H9 (cell line): Measurements from ENCODE around the gene ARID5A. TPM values are rescaled to one million over a fixed set of nuclear protein-coding genes. Genes with fewer than 3 reads are reported as not detected.

ENCODE experiments used
- DNase-seq: peaks from one replicate; pipeline ENCODE4 v3.0.0-alpha.2; 2017
- H2AFZ ChIP-seq: one replicate; pipeline ENCODE4 v1.6.1; 2013; ENCODE audit warnings: mild to moderate bottlenecking, low read length, control low read depth, moderate library complexity
- H2AK5ac ChIP-seq: 2 replicates; pipeline ENCODE4 v1.6.1; 2013; ENCODE audit warnings: low read length, control low read depth, mixed read lengths; ENCODE audit not compliant: insufficient read length
- H2BK120ac ChIP-seq: one replicate; pipeline ENCODE4 v1.6.1; 2013; ENCODE audit warnings: low read depth, mild to moderate bottlenecking, low read length, control low read depth, inconsistent platforms; ENCODE audit not compliant: poor library complexity, severe bottlenecking
- H2BK12ac ChIP-seq: 2 replicates; pipeline ENCODE4 v1.6.1; 2013; ENCODE audit warnings: low read length, control low read depth, mixed read lengths, low read depth; ENCODE audit not compliant: insufficient read length
- H2BK15ac ChIP-seq: 2 replicates; pipeline ENCODE4 v1.6.1; 2013; ENCODE audit warnings: low read depth, low read length, control low read depth
- H2BK20ac ChIP-seq: one replicate; pipeline ENCODE4 v1.6.1; 2013; ENCODE audit warnings: low read depth, mild to moderate bottlenecking, low read length, control low read depth, inconsistent platforms; ENCODE audit not compliant: poor library complexity, severe bottlenecking
- H2BK5ac ChIP-seq: 2 replicates; pipeline ENCODE4 v1.6.1; 2013; ENCODE audit warnings: low read length, control low read depth, mixed read lengths; ENCODE audit not compliant: insufficient read length
- H3K14ac ChIP-seq: 2 replicates; pipeline ENCODE4 v1.6.1; 2013; ENCODE audit warnings: low read length, control low read depth; ENCODE audit not compliant: insufficient read depth
- H3K18ac ChIP-seq: 2 replicates; pipeline ENCODE4 v1.6.1; 2013; ENCODE audit warnings: low read depth, mild to moderate bottlenecking, mixed read lengths, low read length, control low read depth; ENCODE audit not compliant: insufficient read length
- H3K23ac ChIP-seq: 2 replicates; pipeline ENCODE4 v1.6.1; 2013; ENCODE audit warnings: low read length, control low read depth, mixed read lengths, low read depth; ENCODE audit not compliant: insufficient read length
- H3K23me2 ChIP-seq: 2 replicates; pipeline ENCODE4 v1.6.1; 2013; ENCODE audit warnings: low read depth, mild to moderate bottlenecking, mixed read lengths, low read length, control low read depth; ENCODE audit not compliant: insufficient read length, poor library complexity, severe bottlenecking
- H3K27ac ChIP-seq: 2 replicates; pipeline ENCODE4 v1.5.1; 2013; ENCODE audit warnings: low read length, control low read depth, mixed read lengths, low read depth; ENCODE audit not compliant: insufficient read length
- H3K27me3 ChIP-seq: 2 replicates; pipeline ENCODE4 v1.6.1; 2013; ENCODE audit warnings: low read length, control low read depth, inconsistent platforms; ENCODE audit not compliant: insufficient read depth
- H3K4ac ChIP-seq: 2 replicates; pipeline ENCODE4 v1.6.1; 2013; ENCODE audit warnings: low read depth, mild to moderate bottlenecking, control low read depth, inconsistent platforms, low read length, moderate library complexity
- H3K4me1 ChIP-seq: 2 replicates; pipeline ENCODE4 v1.6.1; 2013; ENCODE audit warnings: low read length, control low read depth, inconsistent platforms; ENCODE audit not compliant: insufficient read depth
- H3K4me2 ChIP-seq: 2 replicates; pipeline ENCODE4 v1.6.1; 2013; ENCODE audit warnings: low read length, control low read depth, mixed read lengths; ENCODE audit not compliant: insufficient read length, insufficient read depth
- H3K56ac ChIP-seq: 2 replicates; pipeline ENCODE4 v1.6.1; 2013; ENCODE audit warnings: low read depth, mild to moderate bottlenecking, mixed read lengths, low read length, control low read depth; ENCODE audit not compliant: insufficient read length
- H3K79me1 ChIP-seq: 2 replicates; pipeline ENCODE4 v1.6.1; 2013; ENCODE audit warnings: low read depth, mild to moderate bottlenecking, moderate library complexity, low read length, control low read depth, inconsistent platforms; ENCODE audit not compliant: insufficient read depth, poor library complexity, severe bottlenecking
- H3K79me2 ChIP-seq: 2 replicates; pipeline ENCODE4 v1.6.1; 2013; ENCODE audit warnings: low read length, control low read depth, inconsistent platforms; ENCODE audit not compliant: insufficient read depth
- H3K9ac ChIP-seq: 2 replicates; pipeline ENCODE4 v1.6.1; 2013; ENCODE audit warnings: low read length, control low read depth, mixed read lengths; ENCODE audit not compliant: insufficient read length; ENCODE audit errors: extremely low read depth
- H3K9me3 ChIP-seq: one replicate; pipeline ENCODE4 v1.6.1; 2013; ENCODE audit warnings: low read depth, low read length, inconsistent platforms; ENCODE audit not compliant: control insufficient read depth
- H3T11ph ChIP-seq: one replicate; pipeline ENCODE4 v1.6.1; 2013; ENCODE audit warnings: mild to moderate bottlenecking, low read length, control low read depth, inconsistent platforms
- H4K20me1 ChIP-seq: one replicate; pipeline ENCODE4 v1.6.1; 2013; ENCODE audit not compliant: control insufficient read depth, insufficient read length, insufficient read depth
- H4K5ac ChIP-seq: 2 replicates; pipeline ENCODE4 v1.6.1; 2013; ENCODE audit warnings: low read depth, mild to moderate bottlenecking, mixed read lengths, low read length, control low read depth; ENCODE audit not compliant: insufficient read length
- H4K8ac ChIP-seq: replicated peaks from 2 replicates; pipeline ENCODE4 v1.6.1; 2013; ENCODE audit warnings: low read length, control low read depth, mixed read lengths, low read depth; ENCODE audit not compliant: insufficient read length
- H4K91ac ChIP-seq: 2 replicates; pipeline ENCODE4 v1.6.1; 2013; ENCODE audit warnings: low read depth, mild to moderate bottlenecking, moderate library complexity, mixed read lengths, low read length, control low read depth; ENCODE audit not compliant: insufficient read length
- H3K27ac Mint-ChIP-seq, 3 experiments: 2 replicates in 2 of 3; 3 replicates in 1 of 3; pipeline ENCODE4 v1.8.0; 2020 to 2021; ENCODE audit warnings: mixed read lengths in 3 of 3, mild to moderate bottlenecking in 1 of 3, moderate library complexity in 1 of 3
- H3K27me3 Mint-ChIP-seq: 2 replicates; pipeline ENCODE4 v1.8.0; 2021; ENCODE audit warnings: low read depth, mild to moderate bottlenecking, moderate library complexity, mixed read lengths
- H3K36me3 Mint-ChIP-seq, 3 experiments: 2 replicates in 2 of 3; 3 replicates in 1 of 3; pipeline ENCODE4 v1.8.0; 2020 to 2021; ENCODE audit warnings: low read depth in 3 of 3, mixed read lengths in 3 of 3; ENCODE audit not compliant: insufficient read depth in 1 of 3
- H3K4me1 Mint-ChIP-seq, 2 experiments: 2 replicates each; pipeline ENCODE4 v1.8.0; 2020; ENCODE audit warnings: mixed read lengths in 2 of 2
- H3K4me3 Mint-ChIP-seq, 2 experiments: 2 replicates in 1 of 2; 3 replicates in 1 of 2; pipeline ENCODE4 v1.8.0; 2020 to 2021; ENCODE audit warnings: mild to moderate bottlenecking in 2 of 2, mixed read lengths in 2 of 2, moderate library complexity in 1 of 2
- H3K9me3 Mint-ChIP-seq, 2 experiments: 2 replicates in 1 of 2; 3 replicates in 1 of 2; pipeline ENCODE4 v1.8.0; 2020; ENCODE audit warnings: mild to moderate bottlenecking in 2 of 2, mixed read lengths in 2 of 2, moderate library complexity in 1 of 2
- WGBS: extraction: QIAGEN DNeasy Blood & Tissue Kit; methylation state at CpG from one replicate; pipeline ENCODE4 v1.1.7; 2013; ENCODE audit warnings: missing lambda C conversion rate, low lambda C conversion rate, mixed read lengths; ENCODE audit not compliant: insufficient read length; ENCODE audit errors: extremely low coverage; 5-methylcytosine and 5-hydroxymethylcytosine counted together
- total RNA-seq: library from RNA; stranded (reverse); gene quantifications from 2 replicates; pipeline ENCODE4 v1.2.1, GENCODE V29; 2021
- TF ChIP-seq, protein P1 (sequence below): fragments of 200-600 bp; sonication (generic); conservative IDR thresholded peaks from 3 replicates; pipeline ENCODE4 v1.8.0; 2021; ENCODE audit warnings: antibody characterized with exemption, mild to moderate bottlenecking

The ARID5A gene
- total RNA-seq, 1 experiment from 2014 or later: 4.5 TPM

DNA sequence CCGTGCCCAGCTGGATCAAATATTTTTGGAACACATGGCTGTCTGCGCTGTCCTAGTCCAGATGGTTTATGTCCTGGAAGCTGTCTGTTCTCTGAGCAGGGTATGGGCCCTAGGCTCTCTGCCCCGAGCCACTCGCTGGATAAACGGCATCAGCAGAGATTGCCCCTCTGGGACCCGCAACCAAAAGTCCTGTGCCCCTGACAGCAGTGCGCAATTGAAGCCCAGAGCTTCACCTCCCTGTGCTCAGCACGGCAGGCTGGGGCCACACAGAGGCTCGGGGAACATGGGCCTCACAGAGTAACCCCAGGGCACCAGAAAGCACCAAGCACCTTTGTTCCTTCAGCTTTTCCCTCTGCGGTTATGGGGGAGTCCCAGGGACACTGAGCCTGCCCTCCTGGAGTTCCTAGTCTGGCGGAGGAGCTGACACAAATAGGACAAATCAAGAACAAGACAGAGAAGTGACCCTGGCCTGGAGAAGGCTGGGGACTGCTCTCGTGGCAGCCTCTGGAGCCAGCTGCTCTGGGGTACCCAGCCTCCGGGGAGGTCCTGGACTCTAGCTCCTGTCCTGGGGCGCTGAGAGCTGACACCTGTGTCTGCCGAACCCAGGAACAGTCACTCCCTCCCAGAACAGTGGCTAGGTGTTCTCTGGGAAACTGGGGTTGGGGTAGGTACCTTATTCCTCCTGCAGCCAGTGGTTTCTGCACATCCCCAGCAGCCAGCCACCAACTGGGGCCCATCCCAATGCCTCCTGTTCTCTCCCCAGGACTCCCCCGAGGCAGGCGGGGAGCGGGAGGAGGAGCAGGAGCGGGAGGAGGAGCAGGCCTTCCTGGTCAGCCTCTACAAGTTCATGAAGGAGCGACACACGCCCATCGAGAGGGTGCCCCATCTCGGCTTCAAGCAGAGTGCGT is 12.3 kb downstream of the ARID5A start:
- no peak overlapping the region for H3K4me2 ChIP-seq

More for the DNA sequence above, 12.3 kb downstream of the ARID5A start:
- DNase-seq: no peak
- Histone ChIP-seq H3K23ac (no peak overlapping the region), H4K8ac (no peak overlapping the region), H2BK120ac (no peak overlapping the region), H3T11ph (no peak overlapping the region), H3K18ac (no peak overlapping the region), H2BK15ac (0 out of 2 replicates have a peak overlapping the region, but pooled peaks have one; percentile 45), H3K56ac (no peak overlapping the region), H3K23me2 (no peaks in the 10 kb centered on the region), H4K20me1 (no peaks in the 10 kb centered on the region), H2BK12ac (no peak overlapping the region), H3K27ac (no peak overlapping the region), H3K79me2 (no peaks in the 10 kb centered on the region), H3K9me3 (no peaks in the 10 kb centered on the region), H2BK20ac (no peak overlapping the region), H4K5ac (no peak overlapping the region), H2BK5ac (no peak overlapping the region), H2AK5ac (no peak overlapping the region), H3K9ac (no peak overlapping the region), H2AFZ (no peak overlapping the region), H3K4me1 (no peaks in the 10 kb centered on the region), H3K79me1 (no peaks in the 10 kb centered on the region), H4K91ac (no peak overlapping the region), H3K27me3 (no peaks in the 10 kb centered on the region), H3K4ac (no peak overlapping the region), H3K14ac (no peak overlapping the region; the same call in 1 of the 2 replicates)
- no CpG with 5 or more reads among the region's 24 CpGs for WGBS
- H3K4me3 Mint-ChIP-seq: no peak overlapping the region
- TF ChIP-seq, protein P1, sequence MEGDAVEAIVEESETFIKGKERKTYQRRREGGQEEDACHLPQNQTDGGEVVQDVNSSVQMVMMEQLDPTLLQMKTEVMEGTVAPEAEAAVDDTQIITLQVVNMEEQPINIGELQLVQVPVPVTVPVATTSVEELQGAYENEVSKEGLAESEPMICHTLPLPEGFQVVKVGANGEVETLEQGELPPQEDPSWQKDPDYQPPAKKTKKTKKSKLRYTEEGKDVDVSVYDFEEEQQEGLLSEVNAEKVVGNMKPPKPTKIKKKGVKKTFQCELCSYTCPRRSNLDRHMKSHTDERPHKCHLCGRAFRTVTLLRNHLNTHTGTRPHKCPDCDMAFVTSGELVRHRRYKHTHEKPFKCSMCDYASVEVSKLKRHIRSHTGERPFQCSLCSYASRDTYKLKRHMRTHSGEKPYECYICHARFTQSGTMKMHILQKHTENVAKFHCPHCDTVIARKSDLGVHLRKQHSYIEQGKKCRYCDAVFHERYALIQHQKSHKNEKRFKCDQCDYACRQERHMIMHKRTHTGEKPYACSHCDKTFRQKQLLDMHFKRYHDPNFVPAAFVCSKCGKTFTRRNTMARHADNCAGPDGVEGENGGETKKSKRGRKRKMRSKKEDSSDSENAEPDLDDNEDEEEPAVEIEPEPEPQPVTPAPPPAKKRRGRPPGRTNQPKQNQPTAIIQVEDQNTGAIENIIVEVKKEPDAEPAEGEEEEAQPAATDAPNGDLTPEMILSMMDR: no peak
- H3K27ac Mint-ChIP-seq: no peak overlapping the region
- H3K27me3 Mint-ChIP-seq: peaks cover 10% of the 10 kb centered on the region
- H3K9me3 Mint-ChIP-seq: peaks cover 4 to 5% of the 10 kb centered on the region in 2 experiments; a peak in 3 of 5 replicates
- peaks cover 4 to 6% (median 5%) of the 10 kb centered on the region in 3 experiments for H3K36me3 Mint-ChIP-seq
- H3K4me1 Mint-ChIP-seq: peaks cover 11 to 18% of the 10 kb centered on the region in 2 experiments
